ENCODE results near the gene HS6ST2. TPM values are rescaled to one million over a fixed set of nuclear protein-coding genes. Genes with fewer than 3 reads are reported as not detected.
A peak's percentile ranks its signal among the peaks of the same experiment; 100 is the strongest.

The HS6ST2 gene
- total RNA-seq, 1 donor from 2014 or later = 14.8 TPM

DNA sequence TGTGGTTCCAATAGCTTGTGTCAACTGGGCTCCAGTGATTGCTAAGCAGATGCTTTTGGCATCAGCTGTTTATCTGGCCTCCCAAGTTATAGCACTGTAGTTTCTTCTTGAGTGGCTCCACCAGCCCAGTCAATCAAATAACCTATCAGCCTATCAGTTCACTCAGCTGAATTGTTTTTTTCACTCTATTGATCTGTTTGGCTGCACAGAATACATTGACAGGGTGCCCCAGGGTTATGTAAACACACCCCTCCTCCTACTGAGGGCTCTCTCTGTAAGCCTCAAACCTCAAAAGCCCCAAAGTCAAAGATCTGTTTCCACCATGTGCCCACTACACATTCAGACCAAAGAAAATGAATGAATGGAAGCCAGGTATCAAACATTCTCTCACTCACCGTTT, 214.0 kb downstream of the HS6ST2 start:
- Mint-ChIP-seq H3K4me3 (ENCODE audit: low read depth) (no peak overlapping the region), H3K9me3 (ENCODE audit: low read depth) (no peaks in the 10 kb centered on the region), H3K27ac (no peak overlapping the region), H3K4me1 (ENCODE audit: low read depth) (peaks cover 33% of the 10 kb centered on the region), H3K27me3 (peaks cover 25% of the 10 kb centered on the region), H3K36me3 (ENCODE audit: insufficient read depth) (no peaks in the 10 kb centered on the region)
- DNase-seq (ENCODE audit: low spot score, unreplicated experiment) = no peak
- TF ChIP-seq, protein P1, sequence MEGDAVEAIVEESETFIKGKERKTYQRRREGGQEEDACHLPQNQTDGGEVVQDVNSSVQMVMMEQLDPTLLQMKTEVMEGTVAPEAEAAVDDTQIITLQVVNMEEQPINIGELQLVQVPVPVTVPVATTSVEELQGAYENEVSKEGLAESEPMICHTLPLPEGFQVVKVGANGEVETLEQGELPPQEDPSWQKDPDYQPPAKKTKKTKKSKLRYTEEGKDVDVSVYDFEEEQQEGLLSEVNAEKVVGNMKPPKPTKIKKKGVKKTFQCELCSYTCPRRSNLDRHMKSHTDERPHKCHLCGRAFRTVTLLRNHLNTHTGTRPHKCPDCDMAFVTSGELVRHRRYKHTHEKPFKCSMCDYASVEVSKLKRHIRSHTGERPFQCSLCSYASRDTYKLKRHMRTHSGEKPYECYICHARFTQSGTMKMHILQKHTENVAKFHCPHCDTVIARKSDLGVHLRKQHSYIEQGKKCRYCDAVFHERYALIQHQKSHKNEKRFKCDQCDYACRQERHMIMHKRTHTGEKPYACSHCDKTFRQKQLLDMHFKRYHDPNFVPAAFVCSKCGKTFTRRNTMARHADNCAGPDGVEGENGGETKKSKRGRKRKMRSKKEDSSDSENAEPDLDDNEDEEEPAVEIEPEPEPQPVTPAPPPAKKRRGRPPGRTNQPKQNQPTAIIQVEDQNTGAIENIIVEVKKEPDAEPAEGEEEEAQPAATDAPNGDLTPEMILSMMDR (IDR thresholded peaks at IDR 0.05; ENCODE audit: unreplicated experiment) = no peak

DNA sequence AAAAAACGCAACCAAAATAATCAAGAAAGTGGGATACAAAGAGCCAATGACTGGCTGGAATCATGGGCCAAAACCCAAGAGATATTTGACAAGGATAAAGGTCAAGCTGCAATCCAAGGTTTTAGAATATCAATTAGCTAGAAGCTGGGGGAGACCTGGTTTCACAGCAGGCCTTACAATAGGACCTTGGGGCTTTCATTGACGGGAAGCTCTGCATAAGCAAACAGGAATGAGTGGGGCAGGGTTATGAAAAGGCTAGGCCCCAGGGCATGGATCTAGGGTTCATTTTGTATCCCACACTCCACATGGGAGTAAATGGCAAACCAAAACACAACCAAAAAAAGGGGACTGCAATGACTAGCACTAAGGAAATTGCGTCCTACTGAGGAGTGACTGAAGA, 215.3 kb downstream of the HS6ST2 start:
- Mint-ChIP-seq H3K36me3 (ENCODE audit: insufficient read depth) (no peaks in the 10 kb centered on the region), H3K4me3 (ENCODE audit: low read depth) (no peak overlapping the region), H3K27ac (no peak overlapping the region), H3K4me1 (ENCODE audit: low read depth) (peaks cover 33% of the 10 kb centered on the region), H3K9me3 (ENCODE audit: low read depth) (no peaks in the 10 kb centered on the region), H3K27me3 (peaks cover 27% of the 10 kb centered on the region)
- TF ChIP-seq, protein P1 (IDR thresholded peaks at IDR 0.05; ENCODE audit: unreplicated experiment) = no peak
- no peak for DNase-seq (ENCODE audit: low spot score, unreplicated experiment)

DNA sequence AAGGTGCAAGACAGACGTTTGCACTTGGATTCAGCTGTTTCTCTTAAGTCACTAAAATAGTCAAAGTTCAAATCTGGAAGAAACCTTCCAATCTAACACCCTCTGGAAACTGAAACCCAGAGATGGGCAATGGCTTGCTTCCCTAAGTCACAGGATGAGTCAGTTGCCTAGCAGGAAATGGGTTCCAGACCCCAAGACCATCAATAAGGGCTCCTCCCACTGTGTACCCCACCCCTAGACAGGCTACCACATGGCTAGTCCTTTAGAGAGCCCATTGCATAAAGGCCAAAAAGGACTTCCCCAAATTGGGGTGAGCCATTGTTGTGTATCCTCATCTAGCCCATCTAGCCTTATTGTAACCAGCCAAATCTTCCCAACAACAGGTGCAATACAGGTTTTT, 216.2 kb downstream of the HS6ST2 start:
- Mint-ChIP-seq H3K4me1 (ENCODE audit: low read depth) (peaks cover 33% of the 10 kb centered on the region), H3K9me3 (ENCODE audit: low read depth) (no peaks in the 10 kb centered on the region), H3K4me3 (ENCODE audit: low read depth) (no peak overlapping the region), H3K36me3 (ENCODE audit: insufficient read depth) (no peaks in the 10 kb centered on the region), H3K27ac (no peak overlapping the region), H3K27me3 (peaks cover 27% of the 10 kb centered on the region)
- DNase-seq (ENCODE audit: low spot score, unreplicated experiment) = no peak
- TF ChIP-seq, protein P1 (IDR thresholded peaks at IDR 0.05; ENCODE audit: unreplicated experiment) = no peak

DNA sequence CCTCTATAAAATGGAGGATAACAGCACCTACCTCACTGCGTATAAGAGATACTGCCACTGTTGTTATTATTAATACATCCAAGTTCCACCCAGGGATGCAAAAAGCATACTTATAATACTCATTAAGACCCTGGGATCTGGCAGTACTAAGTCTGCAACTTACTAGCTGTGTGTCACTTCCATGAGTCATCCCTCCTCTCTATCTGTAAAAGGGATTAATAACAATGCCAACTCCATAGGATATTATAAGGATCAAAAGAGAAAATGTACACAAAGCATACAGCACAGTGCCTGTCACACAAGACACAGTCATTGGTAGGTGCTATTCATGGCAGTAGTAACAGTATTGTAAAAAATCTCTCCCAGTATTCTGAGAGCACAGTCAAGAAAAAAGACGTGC, 216.7 kb downstream of the HS6ST2 start:
- Mint-ChIP-seq H3K27ac (no peak overlapping the region), H3K36me3 (ENCODE audit: insufficient read depth) (no peaks in the 10 kb centered on the region), H3K27me3 (peaks cover 29% of the 10 kb centered on the region), H3K4me1 (ENCODE audit: low read depth) (peaks cover 33% of the 10 kb centered on the region), H3K9me3 (ENCODE audit: low read depth) (no peaks in the 10 kb centered on the region), H3K4me3 (ENCODE audit: low read depth) (no peak overlapping the region)
- DNase-seq (ENCODE audit: low spot score, unreplicated experiment) = no peak
- TF ChIP-seq, protein P1 (IDR thresholded peaks at IDR 0.05; ENCODE audit: unreplicated experiment) = no peak

DNA sequence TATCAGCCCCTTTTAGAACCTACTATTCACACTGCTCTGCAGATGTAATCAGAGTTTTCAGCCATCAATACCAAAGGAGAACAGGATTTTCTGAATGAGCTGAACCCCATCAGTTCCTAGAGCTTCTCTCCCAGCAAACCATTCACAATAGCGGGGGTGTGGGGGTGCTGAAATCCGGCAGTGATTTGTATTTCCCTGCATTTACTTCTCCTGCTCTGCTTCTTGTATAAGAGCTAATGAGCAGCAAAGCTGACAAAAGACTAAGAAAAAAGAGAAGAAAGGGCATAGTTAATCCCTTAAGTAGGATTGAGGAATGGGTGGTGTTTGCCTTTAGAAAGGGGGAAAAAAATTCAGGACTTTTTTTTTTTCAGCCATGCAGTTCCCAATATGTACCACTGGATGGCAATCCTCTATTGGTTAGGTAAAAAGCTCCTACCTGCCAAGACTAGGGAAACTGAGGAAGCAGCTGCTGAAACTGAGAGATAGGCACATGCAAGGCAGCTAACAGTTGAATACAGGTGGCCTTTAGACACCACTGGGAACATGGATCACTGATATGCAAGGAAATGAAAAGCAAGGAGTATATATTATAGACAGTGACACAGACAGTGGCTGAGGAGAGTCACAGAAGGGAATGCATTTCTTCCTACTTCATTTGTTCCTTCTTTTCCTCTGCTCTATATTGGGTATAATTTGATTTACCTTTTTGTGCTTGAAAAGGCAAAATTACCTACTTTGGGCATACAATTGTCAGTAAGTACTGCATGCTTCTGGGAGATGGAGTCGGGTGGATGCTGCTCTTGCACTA, 217.9 kb downstream of the HS6ST2 start:
- TF ChIP-seq, protein P1 (IDR thresholded peaks at IDR 0.05; ENCODE audit: unreplicated experiment) = peak; percentile 89
- Mint-ChIP-seq H3K27me3 (peaks cover 32% of the 10 kb centered on the region), H3K4me3 (ENCODE audit: low read depth) (no peak overlapping the region), H3K27ac (no peak overlapping the region), H3K36me3 (ENCODE audit: insufficient read depth) (no peaks in the 10 kb centered on the region), H3K4me1 (ENCODE audit: low read depth) (peaks cover 31% of the 10 kb centered on the region), H3K9me3 (ENCODE audit: low read depth) (no peaks in the 10 kb centered on the region)
- DNase-seq (ENCODE audit: low spot score, unreplicated experiment) = no peak

Measured in progenitor cell of endocrine pancreas (in vitro differentiated cells).